Activated T-cell treated with anti-CD3 and anti-CD28 coated beads, Interleukin-2, amount 50 U/mL, for 72 hours (primary cell): ENCODE data around the gene FSTL3. TPM values are rescaled to one million over a fixed set of nuclear protein-coding genes. Genes with fewer than 3 reads are reported as not detected.
"Not testable (repeated sequence)": the region's sequence is repeated elsewhere in the genome, so short reads cannot be mapped to it uniquely, and the experiment has no call there.

Source experiments
- ATAC-seq, 2 donors: fragments of 150-1000 bp; cut with Tn5 transposase; replicated peaks in 1 of 2; 2 replicates each; pipeline ENCODE4 v1.10.0; 2021; ENCODE audit warnings: moderate library complexity in 2 of 2, mild to moderate bottlenecking in 1 of 2
- DNase-seq, 2 donors: peaks; one replicate each; pipeline ENCODE4 v3.0.0; 2021 to 2022; ENCODE audit warnings: mixed read lengths in 1 of 2
- H3K27ac Mint-ChIP-seq: one replicate; pipeline ENCODE4 v1.8.0; 2022; ENCODE audit warnings: mild to moderate bottlenecking, moderate library complexity, mixed read lengths
- H3K27me3 Mint-ChIP-seq: one replicate; pipeline ENCODE4 v1.8.0; 2022; ENCODE audit warnings: low read depth, mixed read lengths
- H3K36me3 Mint-ChIP-seq, 2 donors: one replicate each; pipeline ENCODE4 v1.8.0; 2022; ENCODE audit warnings: mixed read lengths in 2 of 2, mild to moderate bottlenecking in 1 of 2; ENCODE audit not compliant: insufficient read depth in 2 of 2
- H3K4me1 Mint-ChIP-seq: one replicate; pipeline ENCODE4 v1.8.0; 2022; ENCODE audit warnings: low read depth, mixed read lengths
- H3K4me3 Mint-ChIP-seq, 2 donors: one replicate each; pipeline ENCODE4 v1.8.0; 2022; ENCODE audit warnings: mild to moderate bottlenecking in 2 of 2, mixed read lengths in 2 of 2, moderate library complexity in 2 of 2
- H3K9me3 Mint-ChIP-seq, 2 donors: one replicate each; pipeline ENCODE4 v1.8.0; 2022; ENCODE audit warnings: mixed read lengths in 2 of 2
- total RNA-seq, 2 donors: library from RNA; stranded (reverse); gene quantifications; one replicate each; pipeline ENCODE4 v1.2.3, GENCODE V29; 2022

Gene FSTL3
- total RNA-seq = 10 to 100 TPM; 10.0 to 11.4 TPM

DNA sequence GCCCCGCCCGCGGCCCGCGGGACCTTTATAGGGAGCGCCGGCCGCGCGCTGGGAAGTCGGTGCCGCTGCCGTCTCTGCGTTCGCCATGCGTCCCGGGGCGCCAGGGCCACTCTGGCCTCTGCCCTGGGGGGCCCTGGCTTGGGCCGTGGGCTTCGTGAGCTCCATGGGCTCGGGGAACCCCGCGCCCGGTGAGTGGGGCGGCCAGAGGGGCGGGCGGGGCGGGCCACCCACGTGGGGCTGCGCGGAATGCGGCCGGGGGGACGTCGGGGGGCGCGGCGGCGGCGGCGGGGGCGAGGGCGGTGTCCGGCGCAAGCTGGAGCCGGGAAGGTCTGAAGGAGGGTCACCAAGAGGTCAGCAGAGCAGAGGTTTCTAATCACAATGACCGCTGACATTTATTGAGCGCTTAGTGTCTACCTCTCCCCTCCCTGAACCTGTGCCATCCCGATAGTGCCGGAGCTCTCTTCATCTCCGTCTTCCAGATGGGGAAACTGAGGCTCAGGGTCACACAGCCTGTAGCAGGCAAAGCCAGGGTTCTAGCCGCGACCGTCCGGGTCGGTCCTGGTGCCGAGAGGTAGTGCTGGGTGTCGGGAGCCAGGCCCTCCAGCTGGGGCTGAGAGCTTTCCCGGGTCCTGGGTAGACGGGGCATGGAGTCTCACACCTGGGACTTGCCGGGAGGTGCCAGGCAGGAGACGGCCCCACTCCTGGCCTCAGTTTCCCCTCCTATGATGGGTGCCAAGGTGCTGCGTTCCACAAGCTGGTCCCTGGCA is at the start of gene FSTL3:
TSS of gene FSTL3 (plus strand) at position 54 of the 767 bp plus-strand sequence. CDS start at position 86, 32 bp downstream.
- DNase-seq (no peak), ATAC-seq (no peak)
- H3K36me3 Mint-ChIP-seq = no peaks in the 10 kb centered on the region
- no peaks in the 10 kb centered on the region for H3K9me3 Mint-ChIP-seq
- no peak within 1 kb of the TSS for H3K27ac Mint-ChIP-seq
- H3K4me1 Mint-ChIP-seq = no peaks in the 10 kb centered on the region
- H3K4me3 Mint-ChIP-seq = no peak within 1 kb of the TSS
- no peaks in the 10 kb centered on the region for H3K27me3 Mint-ChIP-seq

DNA sequence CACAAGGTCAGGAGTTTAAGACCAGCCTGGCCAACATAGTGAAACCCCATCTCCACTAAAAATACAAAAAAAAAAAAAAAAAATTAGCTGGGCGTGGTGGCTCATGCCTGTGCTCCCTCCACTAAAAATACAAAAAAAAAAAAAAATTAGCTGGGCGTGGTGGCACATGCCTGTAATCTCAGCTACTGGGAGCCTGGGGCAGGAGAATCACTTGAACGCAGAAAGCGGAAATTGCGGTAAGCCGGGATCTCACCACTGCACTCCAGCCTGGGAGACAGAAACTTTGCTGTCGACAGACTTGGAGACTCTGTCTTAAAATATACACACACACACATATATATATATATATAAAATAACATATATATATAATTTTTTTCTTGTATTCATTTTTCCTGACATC is 49.6 kb upstream of the FSTL3 start:
- H3K27me3 Mint-ChIP-seq, ATAC-seq, H3K4me3 Mint-ChIP-seq, DNase-seq, H3K27ac Mint-ChIP-seq, H3K4me1 Mint-ChIP-seq, H3K9me3 Mint-ChIP-seq: not testable (repeated sequence)
- peaks cover 1 to 12% of the 10 kb centered on the region in 2 donors for H3K36me3 Mint-ChIP-seq

DNA sequence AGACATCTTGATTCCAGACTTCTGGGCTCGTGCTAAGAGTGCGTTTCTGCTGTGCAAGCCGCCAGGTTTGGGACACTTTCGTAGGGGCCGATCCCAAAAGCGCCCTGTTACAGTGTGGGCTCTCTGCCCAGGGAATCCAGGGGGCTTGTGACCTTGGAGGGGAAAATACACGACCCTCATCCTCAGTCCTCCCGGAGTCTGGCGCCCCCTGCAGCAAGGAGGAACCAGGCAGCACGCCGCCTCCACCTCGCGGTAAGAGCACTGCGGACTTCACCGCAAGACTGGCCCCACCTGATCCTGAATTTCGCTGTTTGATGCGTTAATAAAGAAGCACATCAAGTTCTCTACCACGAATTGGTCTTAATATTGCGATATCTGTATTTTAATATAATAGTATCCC is 48.0 kb upstream of the FSTL3 start:
- no peak for ATAC-seq
- Mint-ChIP-seq H3K27me3 (no peaks in the 10 kb centered on the region), H3K4me3 (no peak overlapping the region), H3K4me1 (peaks cover 6% of the 10 kb centered on the region), H3K36me3 (peaks cover 1 to 15% of the 10 kb centered on the region in 2 donors), H3K9me3 (no peaks in the 10 kb centered on the region), H3K27ac (no peak overlapping the region)
- DNase-seq = peak in 1 of 2 donors; percentile 33

DNA sequence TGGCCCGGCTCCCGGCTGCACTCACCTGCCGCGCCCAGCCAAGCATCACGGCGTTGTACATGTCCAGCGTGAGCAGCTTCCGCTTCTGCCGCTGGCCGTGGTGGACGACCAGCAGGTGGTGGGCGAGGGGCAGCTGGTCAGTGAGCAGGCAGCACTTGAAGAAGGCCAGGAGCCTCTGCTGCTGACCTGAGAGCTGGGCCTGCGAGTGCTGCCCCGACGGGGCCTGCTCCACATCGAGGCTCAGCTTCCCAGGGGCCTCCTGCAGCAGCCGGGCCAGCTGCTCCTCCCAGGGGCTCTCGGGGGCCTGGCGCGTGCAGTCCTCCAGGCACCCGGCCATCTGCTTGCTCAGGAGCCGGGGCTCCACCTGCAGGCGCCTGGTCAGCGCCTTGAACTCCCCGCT is 46.7 kb upstream of the FSTL3 start:
- not testable (repeated sequence) for ATAC-seq, H3K27ac Mint-ChIP-seq, H3K4me3 Mint-ChIP-seq, H3K27me3 Mint-ChIP-seq, DNase-seq, H3K9me3 Mint-ChIP-seq
- peaks cover 1 to 15% of the 10 kb centered on the region in 2 donors for H3K36me3 Mint-ChIP-seq
- peaks cover 18% of the 10 kb centered on the region for H3K4me1 Mint-ChIP-seq

GRCh38 chr19:629961-630714 is 46.1 kb upstream of the FSTL3 start:
- no peak overlapping the region for H3K27ac Mint-ChIP-seq
- no peaks in the 10 kb centered on the region for H3K27me3 Mint-ChIP-seq
- no peak overlapping the region for H3K4me3 Mint-ChIP-seq
- DNase-seq (no peak), ATAC-seq (no peak)
- H3K9me3 Mint-ChIP-seq = no peaks in the 10 kb centered on the region
- H3K36me3 Mint-ChIP-seq = peaks cover 1 to 15% of the 10 kb centered on the region in 2 donors
- peaks cover 18% of the 10 kb centered on the region for H3K4me1 Mint-ChIP-seq

DNA sequence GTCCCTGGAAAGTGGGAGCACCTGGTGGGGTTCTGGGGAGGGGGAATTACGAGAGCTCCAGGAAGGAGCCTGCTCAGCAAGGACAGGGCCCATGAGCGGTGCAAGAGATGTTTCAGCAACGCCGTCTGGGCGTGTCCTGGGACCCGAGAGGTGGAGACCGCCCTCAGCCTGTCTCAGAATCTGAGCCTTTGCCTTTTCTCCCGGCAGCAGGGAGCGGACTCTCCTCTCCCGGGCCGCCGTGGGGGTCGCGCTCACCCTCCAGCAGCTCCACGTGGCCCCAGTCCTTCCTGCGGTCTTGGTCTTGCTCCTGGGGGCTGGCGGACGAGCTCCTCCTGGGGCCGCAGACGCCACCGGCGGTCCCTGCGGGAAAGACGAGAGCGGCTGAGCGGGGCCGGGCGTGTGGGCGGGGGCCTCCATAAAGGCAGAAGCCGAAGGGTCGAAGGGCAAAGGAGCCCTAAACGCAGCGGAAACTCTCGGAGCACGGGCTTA is 43.6 kb upstream of the FSTL3 start:
- Mint-ChIP-seq H3K27me3 (no peaks in the 10 kb centered on the region), H3K4me1 (peaks cover 18% of the 10 kb centered on the region)

DNA sequence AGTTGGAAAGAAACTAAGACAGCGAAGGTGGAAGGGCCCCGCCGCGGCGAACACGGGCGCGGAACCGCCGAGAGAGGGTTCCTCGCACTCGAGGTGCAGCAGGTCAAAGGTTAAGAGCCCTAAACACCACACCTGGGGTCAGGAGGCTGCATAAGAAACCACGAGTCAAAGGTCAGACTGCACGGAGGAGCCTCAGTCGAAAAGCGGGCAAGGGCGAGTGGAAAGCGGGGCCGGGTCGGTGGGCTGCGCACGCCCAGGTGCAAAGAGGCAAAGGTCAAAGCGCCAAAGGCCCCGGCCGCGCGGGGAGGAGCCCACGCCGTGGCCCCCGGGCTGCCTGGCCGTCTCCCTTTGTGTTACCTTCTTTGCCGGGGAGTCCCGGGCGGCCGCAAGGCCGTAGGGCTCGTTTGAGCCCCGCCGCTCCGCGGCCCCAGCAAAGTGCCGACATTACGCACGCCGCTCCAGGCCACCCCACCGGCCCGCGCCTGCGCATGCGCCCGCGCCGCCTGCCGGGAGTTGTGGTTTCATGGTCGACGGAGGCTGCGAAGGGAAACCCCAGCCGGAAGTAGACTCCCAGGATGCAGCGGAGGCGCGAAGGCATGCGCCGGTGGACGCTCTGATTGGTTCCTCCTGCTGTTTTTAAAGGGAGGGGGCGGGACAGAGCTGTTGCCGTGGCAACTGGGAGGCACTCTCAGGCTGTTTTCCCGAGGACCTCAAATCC is 43.0 kb upstream of the FSTL3 start, which contains the start of gene POLRMT:
TSS of gene POLRMT (minus strand) at position 470 of the 718 bp plus-strand sequence. CDS start at position 445, 25 bp downstream.
- Mint-ChIP-seq H3K4me1 (peaks cover 18% of the 10 kb centered on the region), H3K4me3 (peak within 1 kb of the TSS; percentile 81 to 95), H3K36me3 (peaks cover 0 to 13% of the 10 kb centered on the region in 2 donors), H3K27me3 (no peaks in the 10 kb centered on the region), H3K27ac (peak within 1 kb of the TSS; percentile 94), H3K9me3 (no peaks in the 10 kb centered on the region)
- ATAC-seq (peak; percentile 94 to 97), DNase-seq (peak; percentile 97 to 99)

More for the DNA sequence above, 43.6 kb upstream of the FSTL3 start:
- H3K36me3 Mint-ChIP-seq = peaks cover 0 to 13% of the 10 kb centered on the region in 2 donors
- peak; percentile 67 to 71 for DNase-seq
- peak overlapping the region; percentile 81 to 95 for H3K4me3 Mint-ChIP-seq
- no peaks in the 10 kb centered on the region for H3K9me3 Mint-ChIP-seq
- ATAC-seq = peak; percentile 14 to 41
- H3K27ac Mint-ChIP-seq = peak overlapping the region; percentile 94

DNA sequence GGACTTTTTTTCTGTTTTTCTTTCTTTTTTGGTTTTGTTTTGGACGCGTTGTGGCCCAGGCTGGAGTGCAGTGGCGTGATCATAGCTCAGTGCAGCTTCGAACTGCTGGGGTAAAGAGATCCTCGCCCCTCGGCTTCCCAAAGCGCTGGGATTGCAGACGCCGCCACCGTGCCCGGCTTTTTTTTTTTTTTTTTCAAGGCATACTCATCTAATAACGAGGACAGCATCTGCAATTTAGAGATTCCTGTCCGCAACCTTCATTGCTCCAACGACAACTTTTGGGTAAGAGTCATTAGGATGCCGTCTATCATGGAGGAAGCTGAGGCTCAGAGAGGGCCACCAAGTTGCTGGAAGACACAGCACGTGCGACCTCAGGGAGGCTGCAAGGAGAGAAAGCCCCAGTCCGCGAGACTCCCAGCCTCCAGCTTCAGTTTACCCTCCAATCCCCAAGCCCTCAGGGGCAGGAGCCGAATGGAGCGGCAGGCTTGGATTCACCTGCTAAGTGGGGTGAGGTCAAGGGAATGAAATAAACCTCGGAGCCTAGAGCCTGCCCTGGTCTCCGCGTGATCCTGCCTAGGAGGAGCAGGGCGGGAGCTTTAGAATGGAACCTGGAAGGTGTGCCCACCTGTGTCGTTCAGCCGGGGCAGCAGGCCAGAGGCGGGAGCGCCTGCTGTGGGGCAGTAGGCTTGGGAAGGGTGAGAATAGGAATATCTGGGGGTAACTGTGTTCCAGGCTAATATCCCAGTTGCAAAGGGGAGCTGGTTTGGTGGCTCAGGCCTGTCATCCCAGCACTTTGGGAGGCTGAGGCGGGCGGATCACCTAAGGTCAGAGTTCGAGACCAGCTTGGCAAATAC is 42.2 kb upstream of the FSTL3 start:
- Mint-ChIP-seq H3K4me3 (peak overlapping the region; percentile 81 to 95), H3K9me3 (no peaks in the 10 kb centered on the region), H3K4me1 (peaks cover 19% of the 10 kb centered on the region), H3K27ac (peak overlapping the region; percentile 84), H3K36me3 (peaks cover 0 to 9% of the 10 kb centered on the region in 2 donors), H3K27me3 (peaks cover under 1% of the 10 kb centered on the region)
- no peak for ATAC-seq
- DNase-seq = no peak

DNA sequence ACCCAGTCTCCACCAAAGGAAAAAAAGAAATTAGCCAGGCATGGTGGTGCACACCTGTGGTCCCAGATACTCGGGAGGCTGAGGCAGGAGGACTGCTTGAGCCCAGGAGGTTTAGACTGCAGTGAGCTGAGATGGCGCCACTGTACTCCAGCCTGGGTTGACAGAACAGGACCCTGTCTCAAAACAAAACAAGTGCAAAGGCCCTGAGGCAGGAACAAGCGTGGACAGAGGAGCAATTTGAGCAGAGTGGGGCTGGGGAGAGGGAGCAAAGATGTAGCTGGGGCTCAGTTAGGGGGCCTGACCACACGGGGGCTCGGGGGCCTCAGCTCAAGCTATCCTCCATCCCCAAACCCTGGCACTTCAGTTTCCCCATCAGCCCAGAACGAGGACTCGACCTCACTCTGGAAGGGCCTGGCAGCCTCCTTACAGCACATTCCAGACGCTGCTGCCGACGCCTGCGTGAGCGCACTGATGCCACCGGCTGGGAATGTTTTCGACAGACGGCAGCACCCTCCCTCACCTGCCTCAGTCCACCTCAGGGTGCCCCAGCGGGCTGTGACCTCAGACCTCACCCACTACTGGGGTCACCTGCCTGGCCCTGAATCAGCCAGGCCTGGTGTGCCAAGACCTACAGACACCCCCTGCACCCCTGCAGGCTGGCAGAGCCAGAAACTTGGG is 41.1 kb upstream of the FSTL3 start:
- Mint-ChIP-seq H3K4me1 (peaks cover 25% of the 10 kb centered on the region), H3K27me3 (peaks cover 6% of the 10 kb centered on the region), H3K9me3 (no peaks in the 10 kb centered on the region), H3K27ac (no peak overlapping the region), H3K4me3 (no peak overlapping the region), H3K36me3 (peaks cover 0 to 6% of the 10 kb centered on the region in 2 donors)
- DNase-seq (no peak), ATAC-seq (no peak)

GRCh38 chr19:638906-639252 is 37.3 kb upstream of the FSTL3 start:
- no peak for ATAC-seq
- DNase-seq = no peak
- Mint-ChIP-seq H3K27me3 (peaks cover 6% of the 10 kb centered on the region), H3K9me3 (no peaks in the 10 kb centered on the region), H3K27ac (no peak overlapping the region), H3K4me1 (peaks cover 13% of the 10 kb centered on the region), H3K36me3 (no peaks in the 10 kb centered on the region), H3K4me3 (peak overlapping the region; percentile 84 to 89)

GRCh38 chr19:639253-640160 is 36.7 kb upstream of the FSTL3 start, which contains the start of gene FGF22:
FGF22 (plus strand) TSS chr19:639879; CDS start chr19:639926, 47 bp downstream.
- H3K9me3 Mint-ChIP-seq = no peaks in the 10 kb centered on the region
- ATAC-seq (peak; percentile 94 to 96), DNase-seq (peak; percentile 95 to 96)
- peak within 1 kb of the TSS; percentile 84 to 89 for H3K4me3 Mint-ChIP-seq
- peaks cover 6% of the 10 kb centered on the region for H3K4me1 Mint-ChIP-seq
- H3K36me3 Mint-ChIP-seq = no peaks in the 10 kb centered on the region
- no peak within 1 kb of the TSS for H3K27ac Mint-ChIP-seq
- peaks cover 6% of the 10 kb centered on the region for H3K27me3 Mint-ChIP-seq
